Adrenal gland (tissue), 12 donors: ENCODE measurements around the gene BTBD9. TPM values are rescaled to one million over a fixed set of nuclear protein-coding genes. Genes with fewer than 3 reads are reported as not detected.

Source experiments
- DNase-seq, 7 donors: peaks; one replicate each; pipeline ENCODE4 v3.0.0-alpha.2; 2019 to 2020
- H3K27ac ChIP-seq, 5 donors: fragments of 200-600 bp; sonication (generic) in 4 of 5; 1 replicate in 3 of 5; 2 replicates in 2 of 5; pipeline versions ENCODE4 v1.5.1 to v1.8.0; 2016 to 2020; ENCODE audit warnings: mild to moderate bottlenecking in 1 of 5
- H3K27me3 ChIP-seq: fragments of 200-600 bp; 2 replicates; pipeline ENCODE4 v1.8.0; 2021
- H3K36me3 ChIP-seq, 2 donors: fragments of 200-600 bp; replicated peaks in 1 of 2; 1 replicate in 1 of 2; 2 replicates in 1 of 2; pipeline versions ENCODE4 v1.5.1 to v1.8.0; 2018 to 2022
- H3K4me1 ChIP-seq, 2 donors: fragments of 200-600 bp; replicated peaks in 1 of 2; 1 replicate in 1 of 2; 2 replicates in 1 of 2; pipeline versions ENCODE4 v1.5.1 to v1.8.0; 2018 to 2021
- H3K4me3 ChIP-seq, 4 donors: fragments of 200-600 bp; sonication (generic) in 3 of 4; one replicate each; pipeline ENCODE4 v1.5.1; 2016 to 2018
- H3K9me3 ChIP-seq, 3 donors: fragments of 200-600 bp; sonication (generic) in 1 of 3; replicated peaks in 1 of 3; 1 replicate in 2 of 3; 2 replicates in 1 of 3; pipeline versions ENCODE4 v1.5.1 to v1.8.0; 2016 to 2021
- CTCF ChIP-seq, 6 experiments: fragments of 450-650 bp in 4 of 6; fragments of 200-600 bp in 2 of 6; sonication (generic) in 1 of 6; IDR thresholded peaks; 1 replicate in 5 of 6; 2 replicates in 1 of 6; pipeline versions ENCODE4 v1.5.1 to v1.8.0; 2016 to 2021; ENCODE audit warnings: antibody characterized with exemption in 6 of 6, mild to moderate bottlenecking in 2 of 6, moderate library complexity in 1 of 6
- POLR2A ChIP-seq, 2 donors: fragments of 450-650 bp; IDR thresholded peaks; one replicate each; pipeline ENCODE4 v1.6.1; 2017; ENCODE audit warnings: antibody characterized with exemption in 2 of 2, mild to moderate bottlenecking in 2 of 2, moderate library complexity in 1 of 2
- WGBS, 4 donors: extraction: QIAGEN DNeasy Blood & Tissue Kit in 2 of 4; methylation state at CpG; one replicate each; pipeline versions ENCODE4 v1.1.5 to v1.1.7; 2013 to 2017; 5-methylcytosine and 5-hydroxymethylcytosine counted together
- intact Hi-C, 2 donors: fragments of 100-400 bp; cut with DNase I; formaldehyde crosslinking; loops; one replicate each; pipeline versions ENCODE4 v1.14.1 to v1.15.0; 2022 to 2023
- polyA plus RNA-seq, 3 donors: library from polyadenylated mRNA; stranded (reverse); fragments of 200-250 nt in 2 of 3; fragments of 350-450 nt in 1 of 3; fragmentation: Illumina TruSeq in 1 of 3; extraction: RNeasy Lipid Tissue Mini Kit (QIAGEN cat#74804) in 1 of 3; gene quantifications; one replicate each; pipeline ENCODE4 v1.2.3, GENCODE V29; 2013 to 2014
- total RNA-seq, 9 donors: library from RNA; depleted of rRNA in 4 of 9; stranded (reverse); fragments of >200 nt in 4 of 9; fragments of 120-200 nt in 1 of 9; fragmentation: NEBNext Ultra II Directional in 1 of 9; extraction: Animal tissue kit (Norgen Biotek cat#: 25700) in 1 of 9; gene quantifications; one replicate each; pipeline versions ENCODE4 v1.1.0 to v1.2.4, GENCODE V29; 2013 to 2023
- donor health status: healthy with polysubstance abuse.
- donor health status: Bipolar disorder and iron deficiency.
- donor health status: DM: yes; HTN: yes; CAD: no.
- donor health status: DM: no; HTN: no; CAD: no.
- donor health status: DM: no; HTN: no; CAD: no.
- donor health status: DM: yes; HTN: yes; CAD: no.

BTBD9 gene
- total and polyA plus RNA-seq, 12 donors: 2.4 to 29.6 (median 18.1) TPM

GRCh38 chr6:38396209-38396608, 243.5 kb downstream of the BTBD9 start:
- no peak for TF ChIP-seq POLR2A (IDR thresholded peaks at IDR 0.05)
- no peak for TF ChIP-seq CTCF (IDR thresholded peaks at IDR 0.05)
- Histone ChIP-seq H3K36me3 (no peaks in the 10 kb centered on the region), H3K9me3 (no peaks in the 10 kb centered on the region), H3K4me1 (peaks cover 0 to 12% of the 10 kb centered on the region in 2 donors), H3K27ac (no peak overlapping the region), H3K27me3 (no peaks in the 10 kb centered on the region), H3K4me3 (no peak overlapping the region)
- intact Hi-C loops: no loop called here
- 89 to 96% (median 94%) methylated on average over 3 of the region's 3 CpGs for WGBS, 4 donors
- DNase-seq: no peak

- 85 to 91% (median 87%) methylated on average over 1 of the region's 1 CpG for WGBS, 4 donors
- intact Hi-C loops: no loop called here
Measured at GRCh38 chr6:38393986-38394385, 245.7 kb downstream of the BTBD9 start.

GRCh38 chr6:38391626-38392579, 247.8 kb downstream of the BTBD9 start:
- Histone ChIP-seq H3K9me3 (no peaks in the 10 kb centered on the region), H3K4me3 (no peak overlapping the region), H3K36me3 (no peaks in the 10 kb centered on the region), H3K4me1 (peaks cover 0 to 12% of the 10 kb centered on the region in 2 donors), H3K27me3 (no peaks in the 10 kb centered on the region), H3K27ac (no peak overlapping the region)
- TF ChIP-seq CTCF (IDR thresholded peaks at IDR 0.05) (no peak), POLR2A (IDR thresholded peaks at IDR 0.05) (no peak)
- intact Hi-C loops: no loop called here
- DNase-seq: no peak
- WGBS, 4 donors: 74 to 77% (median 76%) methylated on average over 9 of the region's 9 CpGs

More at GRCh38 chr6:38393986-38394385, 245.7 kb downstream of the BTBD9 start:
- Histone ChIP-seq H3K36me3 (no peaks in the 10 kb centered on the region), H3K4me1 (peaks cover 0 to 12% of the 10 kb centered on the region in 2 donors), H3K27ac (no peak overlapping the region), H3K4me3 (no peak overlapping the region), H3K9me3 (no peaks in the 10 kb centered on the region), H3K27me3 (no peaks in the 10 kb centered on the region)
- TF ChIP-seq POLR2A (IDR thresholded peaks at IDR 0.05) (no peak), CTCF (IDR thresholded peaks at IDR 0.05) (no peak)
- no peak for DNase-seq

DNA sequence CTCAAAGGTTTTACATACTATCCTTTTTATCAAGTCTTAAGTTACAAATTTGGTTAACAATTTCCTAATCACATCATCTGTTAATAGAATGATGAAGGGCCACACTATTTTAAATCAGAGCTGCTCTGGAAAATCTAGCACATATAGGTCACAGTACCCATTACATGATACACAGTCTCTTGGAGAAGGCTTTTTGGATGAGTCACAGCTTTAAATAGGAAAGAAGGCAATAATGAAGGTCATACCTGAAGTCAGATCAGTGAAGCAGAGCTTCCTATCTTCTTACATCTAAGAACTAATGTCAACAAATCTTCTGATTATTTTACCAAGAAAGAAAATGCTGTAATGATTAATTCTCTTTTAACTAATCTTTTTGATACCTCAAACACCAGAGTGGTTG, 248.5 kb downstream of the BTBD9 start:
- H3K27ac ChIP-seq: no peak overlapping the region
- TF ChIP-seq POLR2A (IDR thresholded peaks at IDR 0.05): no peak
- no peak for TF ChIP-seq CTCF (IDR thresholded peaks at IDR 0.05)
- no peaks in the 10 kb centered on the region for H3K27me3 ChIP-seq
- intact Hi-C loops: no loop called here
- H3K4me3 ChIP-seq: no peak overlapping the region
- H3K4me1 ChIP-seq: peaks cover 0 to 12% of the 10 kb centered on the region in 2 donors
- H3K36me3 ChIP-seq: no peaks in the 10 kb centered on the region
- no peak for DNase-seq
- no peaks in the 10 kb centered on the region for H3K9me3 ChIP-seq
